Endothelial cell of umbilical vein (primary cell): ENCODE results near the gene DAO.

Source experiments
- CTCF ChIP-seq, 2 donors: IDR thresholded peaks; 1 replicate in 1 of 2; 2 replicates in 1 of 2; pipeline ENCODE4 v1.5.1; 2011; ENCODE audit warnings: low read length in 2 of 2, mild to moderate bottlenecking in 2 of 2, moderate library complexity in 2 of 2, control low read depth in 1 of 2, inconsistent platforms in 1 of 2, low read depth in 1 of 2; ENCODE audit not compliant: insufficient read depth in 1 of 2; ENCODE audit errors: extremely low read depth in 1 of 2
- EZH2 ChIP-seq: IDR thresholded peaks from 2 replicates; pipeline ENCODE4 v1.6.1; 2012; ENCODE audit warnings: borderline replicate concordance, low read depth, mild to moderate bottlenecking, moderate library complexity, low read length, inconsistent platforms; ENCODE audit not compliant: severe bottlenecking
- JUN ChIP-seq: IDR thresholded peaks from 2 replicates; pipeline ENCODE4 v1.6.1; 2011; ENCODE audit warnings: borderline replicate concordance, low read depth; ENCODE audit not compliant: insufficient read length, insufficient read depth
- POLR2A ChIP-seq: IDR thresholded peaks from 2 replicates; pipeline ENCODE4 v1.6.1; 2012; ENCODE audit warnings: low read depth, mild to moderate bottlenecking, control low read depth, low read length
- POLR2AphosphoS5 ChIP-seq: IDR thresholded peaks from 2 replicates; pipeline ENCODE4 v1.6.1; 2012; ENCODE audit warnings: low read depth, mild to moderate bottlenecking, control low read depth, low read length, moderate library complexity; ENCODE audit not compliant: insufficient read depth

DNA sequence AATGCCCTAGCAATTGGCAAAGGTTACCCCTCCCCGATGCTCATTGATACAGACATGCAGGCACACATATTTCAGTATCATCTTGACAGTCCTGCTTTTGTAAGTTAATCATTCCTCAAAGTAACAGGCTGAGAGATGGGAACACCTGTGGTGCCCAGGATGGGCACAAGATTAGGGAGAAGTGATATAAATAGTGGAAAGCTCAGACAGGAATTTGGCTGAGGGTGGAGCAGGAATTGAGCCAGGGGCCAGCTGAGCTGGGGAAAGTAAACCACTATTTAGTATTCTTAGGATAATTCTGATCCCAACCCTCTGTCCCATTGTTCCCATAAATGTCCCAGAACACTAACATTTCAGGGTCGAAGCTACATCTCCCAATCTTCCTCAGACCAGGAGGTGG lies 38.3 kb downstream of the DAO start:
- no peak for TF ChIP-seq POLR2AphosphoS5
- no peak for TF ChIP-seq CTCF (IDR thresholded peaks at IDR 0.05; ENCODE audit: extremely low read depth in 1 of 2, insufficient read depth in 1 of 2, low read depth in 1 of 2, low read length in 2 of 2)
- no peak for TF ChIP-seq POLR2A
- no peak for TF ChIP-seq EZH2
- TF ChIP-seq JUN: no peak
